Fibroblast of mammary gland (primary cell): Measurements from ENCODE around the gene TMEM116.
A peak's percentile ranks its signal among the peaks of the same experiment; 100 is the strongest.
"Not testable (repeated sequence)": the region's sequence is repeated elsewhere in the genome, so short reads cannot be mapped to it uniquely, and the experiment has no call there.

Source experiments
- DNase-seq: peaks from one replicate; pipeline ENCODE4 v3.0.0-alpha.2; 2010; ENCODE audit warnings: low read depth
- H3K4me3 ChIP-seq: 2 replicates; pipeline ENCODE4 v1.5.1; 2011; ENCODE audit warnings: low read depth, mild to moderate bottlenecking, low read length, moderate library complexity; ENCODE audit not compliant: control insufficient read depth
- TF ChIP-seq, protein P1 (sequence below): conservative IDR thresholded peaks from 2 replicates; pipeline ENCODE4 v1.5.1; 2011; ENCODE audit warnings: low read depth, low read length, inconsistent platforms; ENCODE audit not compliant: control insufficient read depth, insufficient read depth

Gene TMEM116

DNA sequence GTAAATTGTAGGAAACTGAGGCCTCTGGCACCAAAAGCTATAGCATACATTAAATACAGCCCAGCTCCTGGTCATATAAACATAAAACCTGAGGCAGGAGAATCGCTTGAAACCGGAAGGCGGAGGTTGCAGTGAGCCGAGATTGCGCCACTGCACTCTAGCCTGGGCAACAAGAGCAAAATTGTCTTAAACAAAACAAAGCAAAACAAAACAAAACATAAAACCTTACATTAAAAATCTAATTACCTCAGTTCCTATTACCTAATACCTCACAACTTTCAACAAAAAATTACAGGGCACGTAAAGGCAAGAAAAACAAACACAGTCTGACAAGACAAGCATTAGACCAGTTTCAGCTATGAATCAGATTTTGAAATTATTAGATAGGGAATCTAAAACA is 36.7 kb downstream of the TMEM116 start:
- no peak overlapping the region for H3K4me3 ChIP-seq
- DNase-seq = no peak
- TF ChIP-seq, protein P1, sequence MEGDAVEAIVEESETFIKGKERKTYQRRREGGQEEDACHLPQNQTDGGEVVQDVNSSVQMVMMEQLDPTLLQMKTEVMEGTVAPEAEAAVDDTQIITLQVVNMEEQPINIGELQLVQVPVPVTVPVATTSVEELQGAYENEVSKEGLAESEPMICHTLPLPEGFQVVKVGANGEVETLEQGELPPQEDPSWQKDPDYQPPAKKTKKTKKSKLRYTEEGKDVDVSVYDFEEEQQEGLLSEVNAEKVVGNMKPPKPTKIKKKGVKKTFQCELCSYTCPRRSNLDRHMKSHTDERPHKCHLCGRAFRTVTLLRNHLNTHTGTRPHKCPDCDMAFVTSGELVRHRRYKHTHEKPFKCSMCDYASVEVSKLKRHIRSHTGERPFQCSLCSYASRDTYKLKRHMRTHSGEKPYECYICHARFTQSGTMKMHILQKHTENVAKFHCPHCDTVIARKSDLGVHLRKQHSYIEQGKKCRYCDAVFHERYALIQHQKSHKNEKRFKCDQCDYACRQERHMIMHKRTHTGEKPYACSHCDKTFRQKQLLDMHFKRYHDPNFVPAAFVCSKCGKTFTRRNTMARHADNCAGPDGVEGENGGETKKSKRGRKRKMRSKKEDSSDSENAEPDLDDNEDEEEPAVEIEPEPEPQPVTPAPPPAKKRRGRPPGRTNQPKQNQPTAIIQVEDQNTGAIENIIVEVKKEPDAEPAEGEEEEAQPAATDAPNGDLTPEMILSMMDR = no peak

DNA sequence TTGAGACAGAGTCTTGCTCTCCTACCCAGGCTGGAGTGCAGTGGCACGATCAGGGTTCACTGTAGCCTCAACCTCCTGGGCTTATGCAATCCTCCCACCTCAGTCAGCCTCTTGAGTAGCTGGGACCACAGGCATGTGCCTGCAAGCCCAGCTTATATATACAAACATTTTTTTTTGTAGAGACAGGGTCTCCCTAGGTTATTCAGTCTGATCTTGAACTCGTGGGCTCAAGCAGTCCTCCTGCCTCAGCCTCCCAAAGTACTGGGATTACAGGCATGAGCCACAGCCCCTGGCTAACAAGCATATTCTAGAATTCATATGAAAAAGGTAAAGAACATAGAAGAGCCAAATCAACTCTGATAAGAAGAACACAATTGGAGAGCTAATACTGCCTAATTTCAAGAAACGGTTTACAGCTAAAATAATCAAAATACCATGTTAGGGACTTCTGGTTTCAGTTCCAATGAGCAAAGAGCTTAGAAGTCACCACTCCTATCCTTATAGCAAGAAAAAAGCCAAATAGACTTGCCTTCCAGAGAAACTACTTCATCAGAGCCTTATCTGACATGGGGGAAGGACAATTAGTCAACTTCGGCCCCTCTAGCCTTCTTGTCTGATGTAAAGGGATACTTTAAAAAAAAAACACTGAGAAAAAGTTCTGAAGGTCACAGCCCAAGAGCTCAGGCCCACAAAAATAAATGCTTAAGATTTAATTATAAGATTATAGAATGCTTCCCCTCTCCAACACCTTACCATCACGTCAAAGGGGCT is 37.6 kb downstream of the TMEM116 start:
- peak; percentile 5 for DNase-seq
- no peak overlapping the region for H3K4me3 ChIP-seq
- TF ChIP-seq, protein P1 = no peak

DNA sequence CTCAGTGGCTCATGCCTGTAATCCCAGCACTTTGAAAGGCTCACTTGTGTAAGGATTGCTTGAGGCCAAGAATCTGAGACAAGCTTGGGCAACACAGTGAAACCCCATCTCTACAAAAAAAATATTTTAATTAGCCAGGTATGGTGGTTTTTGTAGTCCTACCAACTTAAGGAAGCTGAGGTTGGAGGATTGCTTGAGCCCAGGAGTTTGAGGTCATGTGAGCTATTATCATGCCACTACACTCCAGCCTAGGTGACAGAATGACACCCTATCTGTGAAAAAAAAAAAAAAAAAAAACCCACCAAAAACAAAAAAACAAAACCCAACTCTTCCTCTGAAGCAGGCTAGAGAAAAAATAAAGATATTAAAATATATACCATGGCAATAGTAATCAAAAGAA is 41.2 kb downstream of the TMEM116 start:
- TF ChIP-seq, protein P1 = no peak
- no peak overlapping the region for H3K4me3 ChIP-seq
- no peak for DNase-seq

DNA sequence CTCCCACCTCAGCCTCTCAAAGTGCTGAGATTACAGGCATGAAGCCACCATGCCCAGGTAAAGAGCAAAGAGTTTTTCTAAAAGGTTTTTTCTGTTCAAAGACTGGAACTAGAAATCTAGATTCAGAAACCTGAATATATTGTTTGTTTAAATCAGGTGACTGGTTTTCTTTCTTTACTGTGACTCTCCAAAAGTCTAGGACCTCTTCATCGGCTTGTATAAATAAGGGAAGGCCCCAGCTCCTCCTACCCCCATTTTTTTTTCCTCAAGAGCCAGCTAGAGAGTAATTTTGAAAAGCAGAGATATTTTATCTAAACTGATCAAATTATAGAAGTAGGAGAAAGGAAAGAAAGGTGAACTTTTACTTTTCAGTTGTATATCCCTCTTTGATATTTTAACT is 48.0 kb downstream of the TMEM116 start:
- DNase-seq = no peak
- TF ChIP-seq, protein P1 = no peak
- H3K4me3 ChIP-seq = no peak overlapping the region

DNA sequence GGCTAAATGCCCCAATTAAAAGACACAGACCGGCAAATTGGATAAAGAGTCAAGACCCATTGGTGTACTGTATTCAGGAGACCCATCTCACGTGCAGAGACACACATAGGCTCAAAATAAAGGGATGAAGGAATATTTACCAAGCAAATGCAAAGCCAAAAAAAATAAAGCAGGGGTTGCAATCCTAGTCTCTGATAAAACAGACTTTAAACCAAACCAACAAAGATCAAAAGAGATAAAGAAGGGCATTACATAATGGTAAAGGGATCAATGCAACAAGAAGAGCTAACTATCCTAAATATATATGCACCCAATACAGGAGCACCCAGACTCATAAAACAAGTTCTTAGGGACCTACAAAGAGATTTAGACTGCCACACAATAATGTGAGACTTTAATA is 53.4 kb downstream of the TMEM116 start:
- DNase-seq, H3K4me3 ChIP-seq: not testable (repeated sequence)

GRCh38 chr12:111957224-111957623 is 55.7 kb downstream of the TMEM116 start:
- H3K4me3 ChIP-seq, DNase-seq: not testable (repeated sequence)

- TF ChIP-seq, protein P1 = no peak
- H3K4me3 ChIP-seq = no peak overlapping the region
- DNase-seq = no peak
Measured at GRCh38 chr12:111954969-111955368, 58.0 kb downstream of the TMEM116 start.

DNA sequence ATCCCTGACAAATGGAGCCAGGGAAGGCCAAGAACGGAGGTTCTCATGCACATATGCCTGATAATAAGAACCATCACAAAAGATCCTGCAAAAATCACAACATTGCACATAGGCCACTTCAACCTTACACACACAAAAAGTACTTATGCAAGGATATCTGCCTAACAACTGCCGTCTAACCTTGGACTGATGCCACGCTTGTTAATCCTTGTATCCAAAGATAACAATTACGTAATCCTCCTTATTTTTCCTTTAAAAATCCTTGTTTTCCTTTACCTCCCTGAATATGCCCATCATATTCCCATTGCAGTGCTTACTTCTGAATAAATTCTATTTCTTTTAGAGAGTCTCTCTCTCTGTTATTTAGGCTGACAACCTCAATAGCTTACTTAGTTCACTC is 59.5 kb downstream of the TMEM116 start:
- peak; percentile 74 for DNase-seq
- TF ChIP-seq, protein P1 = no peak
- H3K4me3 ChIP-seq = no peak overlapping the region

DNA sequence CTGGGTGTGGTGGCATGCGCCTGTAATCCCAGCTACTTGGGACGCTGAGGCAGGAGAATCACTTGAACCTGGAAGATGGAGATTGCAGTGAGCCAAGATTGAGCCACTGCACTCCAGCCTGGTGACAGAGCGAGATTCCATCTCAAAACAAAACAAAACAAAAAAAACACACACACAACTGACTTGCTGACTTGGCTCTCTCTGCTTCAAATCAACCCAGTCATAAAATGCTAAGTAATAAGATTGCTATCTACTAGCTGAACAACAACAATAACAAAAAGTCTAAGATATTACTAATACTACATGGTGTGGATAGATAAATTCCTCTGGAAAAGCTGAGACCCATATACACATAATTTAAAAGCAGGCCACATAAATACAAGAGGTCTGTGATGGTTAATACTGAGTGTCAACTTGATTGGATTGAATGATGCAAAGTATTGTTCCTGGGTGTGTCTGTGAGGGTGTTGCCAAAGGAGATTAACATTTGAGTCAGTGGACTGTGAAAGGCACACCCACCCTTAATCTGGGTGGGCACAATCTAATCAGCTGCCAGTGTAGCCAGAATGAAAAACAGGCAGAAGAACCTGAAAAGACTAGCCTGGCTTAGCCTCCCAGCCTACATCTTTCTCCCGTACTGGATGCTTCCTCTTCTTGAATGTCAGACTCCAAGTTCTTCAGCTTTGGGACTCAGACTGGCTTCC is 60.7 kb downstream of the TMEM116 start:
- DNase-seq, H3K4me3 ChIP-seq: not testable (repeated sequence)

- not testable (repeated sequence) for DNase-seq, H3K4me3 ChIP-seq
Measured at GRCh38 chr12:111950961-111951676, 61.8 kb downstream of the TMEM116 start.
